HepG2 (cell line): Measurements from ENCODE around the gene PAQR6. TPM values are rescaled to one million over a fixed set of nuclear protein-coding genes. Genes with fewer than 3 reads are reported as not detected.

ENCODE experiments used
- CEBPG ChIP-seq: IDR thresholded peaks from 2 replicates; pipeline ENCODE4 v1.6.1; 2016
- FOSL1 ChIP-seq: sonication (generic); formaldehyde crosslinking; IDR thresholded peaks from 2 replicates; pipeline ENCODE4 v1.9.0; 2021; ENCODE audit warnings: missing genetic modification reagents, borderline replicate concordance
- NFE2L2 ChIP-seq: fragments of 150-350 bp; IDR thresholded peaks from 2 replicates; pipeline ENCODE4 v1.6.1; 2014; ENCODE audit warnings: low read length
- NFIC ChIP-seq: IDR thresholded peaks from 2 replicates; pipeline ENCODE4 v1.6.1; 2012; ENCODE audit warnings: mild to moderate bottlenecking, low read length, inconsistent platforms
- PBX2 ChIP-seq: IDR thresholded peaks from 2 replicates; pipeline ENCODE4 v1.6.1; 2016; ENCODE audit warnings: control low read depth
- STAT5B ChIP-seq: sonication (generic); formaldehyde crosslinking; IDR thresholded peaks from 2 replicates; pipeline ENCODE4 v1.4.0; 2020; ENCODE audit warnings: missing genetic modification reagents
- TBX2 ChIP-seq: sonication (generic); formaldehyde crosslinking; IDR thresholded peaks from 2 replicates; pipeline ENCODE4 v1.5.0; 2020; ENCODE audit warnings: missing genetic modification reagents, mild to moderate bottlenecking, borderline replicate concordance
- TBX3 ChIP-seq: fragments of 450-650 bp; IDR thresholded peaks from 2 replicates; pipeline ENCODE4 v1.6.1; 2017; ENCODE audit warnings: antibody characterized with exemption, mild to moderate bottlenecking, inconsistent platforms, borderline replicate concordance
- ZBTB42 ChIP-seq: sonication (generic); formaldehyde crosslinking; IDR thresholded peaks from 2 replicates; pipeline ENCODE4 v1.5.0; 2020; ENCODE audit warnings: mild to moderate bottlenecking, missing genetic modification reagents
- ZMYM4 ChIP-seq: sonication (generic); formaldehyde crosslinking; IDR thresholded peaks from 2 replicates; pipeline ENCODE4 v1.8.1; 2023; ENCODE audit warnings: mild to moderate bottlenecking, missing genetic modification reagents
- ZNF260 ChIP-seq: sonication (generic); formaldehyde crosslinking; IDR thresholded peaks from 2 replicates; pipeline ENCODE4 v1.4.0; 2020; ENCODE audit warnings: missing genetic modification reagents, low read depth, mild to moderate bottlenecking, borderline replicate concordance
- ZNF335 ChIP-seq: sonication (generic); formaldehyde crosslinking; IDR thresholded peaks from 2 replicates; pipeline ENCODE4 v1.4.0; 2020; ENCODE audit warnings: missing genetic modification reagents
- ZNF776 ChIP-seq: sonication (generic); formaldehyde crosslinking; IDR thresholded peaks from 2 replicates; pipeline ENCODE4 v1.4.0; 2020; ENCODE audit warnings: mild to moderate bottlenecking, missing genetic modification reagents
- ZNF816 ChIP-seq: sonication (generic); formaldehyde crosslinking; IDR thresholded peaks from 2 replicates; pipeline ENCODE4 v1.8.0; 2022; ENCODE audit warnings: missing genetic modification reagents, mild to moderate bottlenecking, borderline replicate concordance
- polyA plus RNA-seq, 8 experiments: library from polyadenylated mRNA; depleted of rRNA in 3 of 8; stranded (reverse) in 7 of 8; unstranded in 1 of 8; fragments of >200 nt; fragmentation: Illumina TruSeq in 4 of 8; extraction: Trizol in 4 of 8; gene quantifications; 2 replicates each; pipeline versions ENCODE4 v1.2.1 to v1.2.3, GENCODE V29; 2011 to 2016; ENCODE audit warnings: low read depth in 4 of 8, missing spikeins in 1 of 8, mixed read lengths in 1 of 8; ENCODE audit not compliant: insufficient read depth in 1 of 8
- total RNA-seq, 5 experiments: library from RNA; depleted of rRNA; stranded (reverse); fragments of >200 nt; fragmentation: Illumina TruSeq; extraction: Trizol; gene quantifications; 2 replicates each; pipeline ENCODE4 v1.2.3, GENCODE V29; 2016; ENCODE audit warnings: low read depth in 1 of 5
- TF ChIP-seq, protein P1 (sequence below): sonication (generic); formaldehyde crosslinking; IDR thresholded peaks from 2 replicates; pipeline ENCODE4 v1.8.1; 2023; ENCODE audit warnings: mild to moderate bottlenecking, moderate library complexity, missing genetic modification reagents
- TF ChIP-seq, protein P2 (sequence below): sonication (generic); formaldehyde crosslinking; IDR thresholded peaks from 2 replicates; pipeline ENCODE4 v1.9.0; 2021; ENCODE audit warnings: mild to moderate bottlenecking, missing genetic modification reagents
- TF ChIP-seq, protein P3 (sequence below): conservative IDR thresholded peaks from 2 replicates; pipeline ENCODE4 v1.6.1; 2018; ENCODE audit warnings: missing genetic modification reagents
- TF ChIP-seq, protein P4 (sequence below): sonication (generic); formaldehyde crosslinking; IDR thresholded peaks from 2 replicates; pipeline ENCODE4 v1.4.0; 2020; ENCODE audit warnings: low read depth, mild to moderate bottlenecking, missing genetic modification reagents

Gene PAQR6
- total and polyA plus RNA-seq, 2 of the 13 experiments (the other 11 are each of a cell fraction or from before 2014, with no cell fraction given), result 0.82 to 1.4 TPM

DNA sequence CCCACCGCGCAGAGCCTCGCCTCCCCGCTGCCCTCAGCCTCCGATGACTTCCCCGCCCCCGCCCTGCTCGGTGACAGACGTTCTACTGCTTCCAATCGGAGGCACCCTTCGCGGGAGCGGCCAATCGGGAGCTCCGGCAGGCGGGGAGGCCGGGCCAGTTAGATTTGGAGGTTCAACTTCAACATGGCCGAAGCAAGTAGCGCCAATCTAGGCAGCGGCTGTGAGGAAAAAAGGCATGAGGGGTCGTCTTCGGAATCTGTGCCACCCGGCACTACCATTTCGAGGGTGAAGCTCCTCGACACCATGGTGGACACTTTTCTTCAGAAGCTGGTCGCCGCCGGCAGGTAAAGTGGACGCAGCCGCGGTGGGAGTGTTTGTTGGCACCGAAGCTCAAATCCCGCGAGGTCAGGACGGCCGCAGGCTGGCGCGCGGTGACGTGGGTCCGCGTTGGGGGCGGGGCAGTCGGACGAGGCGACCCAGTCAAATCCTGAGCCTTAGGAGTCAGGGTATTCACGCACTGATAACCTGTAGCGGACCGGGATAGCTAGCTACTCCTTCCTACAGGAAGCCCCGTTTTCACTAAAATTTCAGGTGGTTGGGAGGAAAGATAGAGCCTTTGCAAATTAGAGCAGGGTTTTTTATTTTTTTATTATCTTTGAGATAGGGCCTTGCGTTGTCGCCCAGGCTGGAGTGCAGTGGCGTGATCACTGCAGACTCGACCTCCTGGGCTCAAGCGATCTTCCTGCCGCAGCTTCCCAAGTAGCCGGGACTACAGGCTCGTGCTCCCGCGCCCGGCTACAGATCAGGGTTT lies 34.8 kb downstream of the PAQR6 start, which contains the start of gene PMF1 (continued):
- TF ChIP-seq FOSL1 (CRISPR knock-in tag) (no peak), ZNF776 (CRISPR knock-in tag) (no peak), TBX3 (peak; percentile 56; the same call in 1 of the 2 replicates), TBX2 (CRISPR knock-in tag) (peak; percentile 65; the same call in 1 of the 2 replicates), NFIC (no peak), NFE2L2 (no peak; the same call in 1 of the 2 replicates), PBX2 (peak; percentile 89), ZNF335 (CRISPR knock-in tag) (0 out of 2 replicates have a peak, but pooled peaks have one; percentile 73), ZBTB42 (CRISPR knock-in tag) (no peak), ZNF260 (no peak), STAT5B (CRISPR knock-in tag) (no peak), ZMYM4 (CRISPR knock-in tag) (peak; percentile 84; the same call in 1 of the 2 replicates), CEBPG (CRISPR knock-in tag) (peak; percentile 2; the same call in 1 of the 2 replicates), ZNF816 (CRISPR knock-in tag) (peak; percentile 85; the same call in 1 of the 2 replicates)
- TF ChIP-seq, protein P1, sequence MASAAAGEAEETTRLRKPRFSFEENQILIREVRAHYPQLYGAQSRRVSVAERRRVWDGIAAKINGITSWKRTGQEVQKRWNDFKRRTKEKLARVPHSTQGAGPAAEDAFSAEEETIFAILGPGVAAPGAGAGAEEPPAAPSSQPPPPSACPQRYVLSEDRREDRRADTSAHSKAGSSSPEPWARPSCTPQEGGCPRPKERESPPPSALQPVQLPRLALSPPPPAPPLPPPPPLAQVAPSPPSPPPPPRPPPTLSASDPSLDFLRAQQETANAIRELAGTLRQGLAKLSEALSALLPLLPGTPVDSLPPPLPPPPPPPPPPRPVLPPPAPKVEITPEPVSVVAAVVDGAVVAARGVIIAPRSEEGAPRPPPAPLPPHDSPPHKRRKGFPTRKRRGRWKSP (CRISPR knock-in tag), result peak; percentile 87
- TF ChIP-seq, protein P2, sequence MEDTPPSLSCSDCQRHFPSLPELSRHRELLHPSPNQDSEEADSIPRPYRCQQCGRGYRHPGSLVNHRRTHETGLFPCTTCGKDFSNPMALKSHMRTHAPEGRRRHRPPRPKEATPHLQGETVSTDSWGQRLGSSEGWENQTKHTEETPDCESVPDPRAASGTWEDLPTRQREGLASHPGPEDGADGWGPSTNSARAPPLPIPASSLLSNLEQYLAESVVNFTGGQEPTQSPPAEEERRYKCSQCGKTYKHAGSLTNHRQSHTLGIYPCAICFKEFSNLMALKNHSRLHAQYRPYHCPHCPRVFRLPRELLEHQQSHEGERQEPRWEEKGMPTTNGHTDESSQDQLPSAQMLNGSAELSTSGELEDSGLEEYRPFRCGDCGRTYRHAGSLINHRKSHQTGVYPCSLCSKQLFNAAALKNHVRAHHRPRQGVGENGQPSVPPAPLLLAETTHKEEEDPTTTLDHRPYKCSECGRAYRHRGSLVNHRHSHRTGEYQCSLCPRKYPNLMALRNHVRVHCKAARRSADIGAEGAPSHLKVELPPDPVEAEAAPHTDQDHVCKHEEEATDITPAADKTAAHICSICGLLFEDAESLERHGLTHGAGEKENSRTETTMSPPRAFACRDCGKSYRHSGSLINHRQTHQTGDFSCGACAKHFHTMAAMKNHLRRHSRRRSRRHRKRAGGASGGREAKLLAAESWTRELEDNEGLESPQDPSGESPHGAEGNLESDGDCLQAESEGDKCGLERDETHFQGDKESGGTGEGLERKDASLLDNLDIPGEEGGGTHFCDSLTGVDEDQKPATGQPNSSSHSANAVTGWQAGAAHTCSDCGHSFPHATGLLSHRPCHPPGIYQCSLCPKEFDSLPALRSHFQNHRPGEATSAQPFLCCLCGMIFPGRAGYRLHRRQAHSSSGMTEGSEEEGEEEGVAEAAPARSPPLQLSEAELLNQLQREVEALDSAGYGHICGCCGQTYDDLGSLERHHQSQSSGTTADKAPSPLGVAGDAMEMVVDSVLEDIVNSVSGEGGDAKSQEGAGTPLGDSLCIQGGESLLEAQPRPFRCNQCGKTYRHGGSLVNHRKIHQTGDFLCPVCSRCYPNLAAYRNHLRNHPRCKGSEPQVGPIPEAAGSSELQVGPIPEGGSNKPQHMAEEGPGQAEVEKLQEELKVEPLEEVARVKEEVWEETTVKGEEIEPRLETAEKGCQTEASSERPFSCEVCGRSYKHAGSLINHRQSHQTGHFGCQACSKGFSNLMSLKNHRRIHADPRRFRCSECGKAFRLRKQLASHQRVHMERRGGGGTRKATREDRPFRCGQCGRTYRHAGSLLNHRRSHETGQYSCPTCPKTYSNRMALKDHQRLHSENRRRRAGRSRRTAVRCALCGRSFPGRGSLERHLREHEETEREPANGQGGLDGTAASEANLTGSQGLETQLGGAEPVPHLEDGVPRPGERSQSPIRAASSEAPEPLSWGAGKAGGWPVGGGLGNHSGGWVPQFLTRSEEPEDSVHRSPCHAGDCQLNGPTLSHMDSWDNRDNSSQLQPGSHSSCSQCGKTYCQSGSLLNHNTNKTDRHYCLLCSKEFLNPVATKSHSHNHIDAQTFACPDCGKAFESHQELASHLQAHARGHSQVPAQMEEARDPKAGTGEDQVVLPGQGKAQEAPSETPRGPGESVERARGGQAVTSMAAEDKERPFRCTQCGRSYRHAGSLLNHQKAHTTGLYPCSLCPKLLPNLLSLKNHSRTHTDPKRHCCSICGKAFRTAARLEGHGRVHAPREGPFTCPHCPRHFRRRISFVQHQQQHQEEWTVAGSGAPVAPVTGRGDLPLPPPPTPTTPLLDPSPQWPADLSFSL, result no peak
- TF ChIP-seq, protein P3, sequence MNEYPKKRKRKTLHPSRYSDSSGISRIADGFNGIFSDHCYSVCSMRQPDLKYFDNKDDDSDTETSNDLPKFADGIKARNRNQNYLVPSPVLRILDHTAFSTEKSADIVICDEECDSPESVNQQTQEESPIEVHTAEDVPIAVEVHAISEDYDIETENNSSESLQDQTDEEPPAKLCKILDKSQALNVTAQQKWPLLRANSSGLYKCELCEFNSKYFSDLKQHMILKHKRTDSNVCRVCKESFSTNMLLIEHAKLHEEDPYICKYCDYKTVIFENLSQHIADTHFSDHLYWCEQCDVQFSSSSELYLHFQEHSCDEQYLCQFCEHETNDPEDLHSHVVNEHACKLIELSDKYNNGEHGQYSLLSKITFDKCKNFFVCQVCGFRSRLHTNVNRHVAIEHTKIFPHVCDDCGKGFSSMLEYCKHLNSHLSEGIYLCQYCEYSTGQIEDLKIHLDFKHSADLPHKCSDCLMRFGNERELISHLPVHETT (CRISPR knock-in tag), result no peak; the same call in 1 of the 2 replicates
- TF ChIP-seq, protein P4, sequence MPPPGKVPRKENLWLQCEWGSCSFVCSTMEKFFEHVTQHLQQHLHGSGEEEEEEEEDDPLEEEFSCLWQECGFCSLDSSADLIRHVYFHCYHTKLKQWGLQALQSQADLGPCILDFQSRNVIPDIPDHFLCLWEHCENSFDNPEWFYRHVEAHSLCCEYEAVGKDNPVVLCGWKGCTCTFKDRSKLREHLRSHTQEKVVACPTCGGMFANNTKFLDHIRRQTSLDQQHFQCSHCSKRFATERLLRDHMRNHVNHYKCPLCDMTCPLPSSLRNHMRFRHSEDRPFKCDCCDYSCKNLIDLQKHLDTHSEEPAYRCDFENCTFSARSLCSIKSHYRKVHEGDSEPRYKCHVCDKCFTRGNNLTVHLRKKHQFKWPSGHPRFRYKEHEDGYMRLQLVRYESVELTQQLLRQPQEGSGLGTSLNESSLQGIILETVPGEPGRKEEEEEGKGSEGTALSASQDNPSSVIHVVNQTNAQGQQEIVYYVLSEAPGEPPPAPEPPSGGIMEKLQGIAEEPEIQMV, result peak; percentile 91; the same call in 1 of the 2 replicates
